H9 (cell line): ENCODE results near the gene SIDT2. TPM values are rescaled to one million over a fixed set of nuclear protein-coding genes. Genes with fewer than 3 reads are reported as not detected.

ENCODE experiments used
- DNase-seq: peaks from one replicate; pipeline ENCODE4 v3.0.0-alpha.2; 2017
- H2AFZ ChIP-seq: one replicate; pipeline ENCODE4 v1.6.1; 2013; ENCODE audit warnings: mild to moderate bottlenecking, low read length, control low read depth, moderate library complexity
- H2AK5ac ChIP-seq: 2 replicates; pipeline ENCODE4 v1.6.1; 2013; ENCODE audit warnings: low read length, control low read depth, mixed read lengths; ENCODE audit not compliant: insufficient read length
- H2BK120ac ChIP-seq: one replicate; pipeline ENCODE4 v1.6.1; 2013; ENCODE audit warnings: low read depth, mild to moderate bottlenecking, low read length, control low read depth, inconsistent platforms; ENCODE audit not compliant: poor library complexity, severe bottlenecking
- H2BK12ac ChIP-seq: 2 replicates; pipeline ENCODE4 v1.6.1; 2013; ENCODE audit warnings: low read length, control low read depth, mixed read lengths, low read depth; ENCODE audit not compliant: insufficient read length
- H2BK15ac ChIP-seq: 2 replicates; pipeline ENCODE4 v1.6.1; 2013; ENCODE audit warnings: low read depth, low read length, control low read depth
- H2BK20ac ChIP-seq: one replicate; pipeline ENCODE4 v1.6.1; 2013; ENCODE audit warnings: low read depth, mild to moderate bottlenecking, low read length, control low read depth, inconsistent platforms; ENCODE audit not compliant: poor library complexity, severe bottlenecking
- H2BK5ac ChIP-seq: 2 replicates; pipeline ENCODE4 v1.6.1; 2013; ENCODE audit warnings: low read length, control low read depth, mixed read lengths; ENCODE audit not compliant: insufficient read length
- H3K14ac ChIP-seq: 2 replicates; pipeline ENCODE4 v1.6.1; 2013; ENCODE audit warnings: low read length, control low read depth; ENCODE audit not compliant: insufficient read depth
- H3K18ac ChIP-seq: 2 replicates; pipeline ENCODE4 v1.6.1; 2013; ENCODE audit warnings: low read depth, mild to moderate bottlenecking, mixed read lengths, low read length, control low read depth; ENCODE audit not compliant: insufficient read length
- H3K23ac ChIP-seq: 2 replicates; pipeline ENCODE4 v1.6.1; 2013; ENCODE audit warnings: low read length, control low read depth, mixed read lengths, low read depth; ENCODE audit not compliant: insufficient read length
- H3K23me2 ChIP-seq: 2 replicates; pipeline ENCODE4 v1.6.1; 2013; ENCODE audit warnings: low read depth, mild to moderate bottlenecking, mixed read lengths, low read length, control low read depth; ENCODE audit not compliant: insufficient read length, poor library complexity, severe bottlenecking
- H3K27ac ChIP-seq: 2 replicates; pipeline ENCODE4 v1.5.1; 2013; ENCODE audit warnings: low read length, control low read depth, mixed read lengths, low read depth; ENCODE audit not compliant: insufficient read length
- H3K27me3 ChIP-seq: 2 replicates; pipeline ENCODE4 v1.6.1; 2013; ENCODE audit warnings: low read length, control low read depth, inconsistent platforms; ENCODE audit not compliant: insufficient read depth
- H3K4ac ChIP-seq: 2 replicates; pipeline ENCODE4 v1.6.1; 2013; ENCODE audit warnings: low read depth, mild to moderate bottlenecking, control low read depth, inconsistent platforms, low read length, moderate library complexity
- H3K4me1 ChIP-seq: 2 replicates; pipeline ENCODE4 v1.6.1; 2013; ENCODE audit warnings: low read length, control low read depth, inconsistent platforms; ENCODE audit not compliant: insufficient read depth
- H3K4me2 ChIP-seq: 2 replicates; pipeline ENCODE4 v1.6.1; 2013; ENCODE audit warnings: low read length, control low read depth, mixed read lengths; ENCODE audit not compliant: insufficient read length, insufficient read depth
- H3K56ac ChIP-seq: 2 replicates; pipeline ENCODE4 v1.6.1; 2013; ENCODE audit warnings: low read depth, mild to moderate bottlenecking, mixed read lengths, low read length, control low read depth; ENCODE audit not compliant: insufficient read length
- H3K79me1 ChIP-seq: 2 replicates; pipeline ENCODE4 v1.6.1; 2013; ENCODE audit warnings: low read depth, mild to moderate bottlenecking, moderate library complexity, low read length, control low read depth, inconsistent platforms; ENCODE audit not compliant: insufficient read depth, poor library complexity, severe bottlenecking
- H3K79me2 ChIP-seq: 2 replicates; pipeline ENCODE4 v1.6.1; 2013; ENCODE audit warnings: low read length, control low read depth, inconsistent platforms; ENCODE audit not compliant: insufficient read depth
- H3K9ac ChIP-seq: 2 replicates; pipeline ENCODE4 v1.6.1; 2013; ENCODE audit warnings: low read length, control low read depth, mixed read lengths; ENCODE audit not compliant: insufficient read length; ENCODE audit errors: extremely low read depth
- H3K9me3 ChIP-seq: one replicate; pipeline ENCODE4 v1.6.1; 2013; ENCODE audit warnings: low read depth, low read length, inconsistent platforms; ENCODE audit not compliant: control insufficient read depth
- H3T11ph ChIP-seq: one replicate; pipeline ENCODE4 v1.6.1; 2013; ENCODE audit warnings: mild to moderate bottlenecking, low read length, control low read depth, inconsistent platforms
- H4K20me1 ChIP-seq: one replicate; pipeline ENCODE4 v1.6.1; 2013; ENCODE audit not compliant: control insufficient read depth, insufficient read length, insufficient read depth
- H4K5ac ChIP-seq: 2 replicates; pipeline ENCODE4 v1.6.1; 2013; ENCODE audit warnings: low read depth, mild to moderate bottlenecking, mixed read lengths, low read length, control low read depth; ENCODE audit not compliant: insufficient read length
- H4K8ac ChIP-seq: replicated peaks from 2 replicates; pipeline ENCODE4 v1.6.1; 2013; ENCODE audit warnings: low read length, control low read depth, mixed read lengths, low read depth; ENCODE audit not compliant: insufficient read length
- H4K91ac ChIP-seq: 2 replicates; pipeline ENCODE4 v1.6.1; 2013; ENCODE audit warnings: low read depth, mild to moderate bottlenecking, moderate library complexity, mixed read lengths, low read length, control low read depth; ENCODE audit not compliant: insufficient read length
- H3K27ac Mint-ChIP-seq, 3 experiments: 2 replicates in 2 of 3; 3 replicates in 1 of 3; pipeline ENCODE4 v1.8.0; 2020 to 2021; ENCODE audit warnings: mixed read lengths in 3 of 3, mild to moderate bottlenecking in 1 of 3, moderate library complexity in 1 of 3
- H3K27me3 Mint-ChIP-seq: 2 replicates; pipeline ENCODE4 v1.8.0; 2021; ENCODE audit warnings: low read depth, mild to moderate bottlenecking, moderate library complexity, mixed read lengths
- H3K36me3 Mint-ChIP-seq, 3 experiments: 2 replicates in 2 of 3; 3 replicates in 1 of 3; pipeline ENCODE4 v1.8.0; 2020 to 2021; ENCODE audit warnings: low read depth in 3 of 3, mixed read lengths in 3 of 3; ENCODE audit not compliant: insufficient read depth in 1 of 3
- H3K4me1 Mint-ChIP-seq, 2 experiments: 2 replicates each; pipeline ENCODE4 v1.8.0; 2020; ENCODE audit warnings: mixed read lengths in 2 of 2
- H3K4me3 Mint-ChIP-seq, 2 experiments: 2 replicates in 1 of 2; 3 replicates in 1 of 2; pipeline ENCODE4 v1.8.0; 2020 to 2021; ENCODE audit warnings: mild to moderate bottlenecking in 2 of 2, mixed read lengths in 2 of 2, moderate library complexity in 1 of 2
- H3K9me3 Mint-ChIP-seq, 2 experiments: 2 replicates in 1 of 2; 3 replicates in 1 of 2; pipeline ENCODE4 v1.8.0; 2020; ENCODE audit warnings: mild to moderate bottlenecking in 2 of 2, mixed read lengths in 2 of 2, moderate library complexity in 1 of 2
- CTCF ChIP-seq: fragments of 200-600 bp; sonication (generic); conservative IDR thresholded peaks from 3 replicates; pipeline ENCODE4 v1.8.0; 2021; ENCODE audit warnings: antibody characterized with exemption, mild to moderate bottlenecking
- WGBS: extraction: QIAGEN DNeasy Blood & Tissue Kit; methylation state at CpG from one replicate; pipeline ENCODE4 v1.1.7; 2013; ENCODE audit warnings: missing lambda C conversion rate, low lambda C conversion rate, mixed read lengths; ENCODE audit not compliant: insufficient read length; ENCODE audit errors: extremely low coverage; 5-methylcytosine and 5-hydroxymethylcytosine counted together
- total RNA-seq: library from RNA; stranded (reverse); gene quantifications from 2 replicates; pipeline ENCODE4 v1.2.1, GENCODE V29; 2021

Gene SIDT2
- total RNA-seq, 1 experiment from 2014 or later = 18.3 TPM

- Histone ChIP-seq H3K14ac (no peak overlapping the region; the same call in 1 of the 2 replicates), H3K23me2 (no peaks in the 10 kb centered on the region), H2BK5ac (no peak overlapping the region), H4K20me1 (no peaks in the 10 kb centered on the region), H3K4me2 (no peak overlapping the region), H2BK12ac (no peak overlapping the region), H3K23ac (no peak overlapping the region), H4K8ac (no peak overlapping the region), H4K5ac (no peak overlapping the region), H3K9ac (no peak overlapping the region), H3K27me3 (no peaks in the 10 kb centered on the region), H2BK20ac (no peak overlapping the region), H2AK5ac (no peak overlapping the region), H4K91ac (no peak overlapping the region), H3K9me3 (no peaks in the 10 kb centered on the region), H3K56ac (no peak overlapping the region), H3K79me2 (no peaks in the 10 kb centered on the region), H2BK120ac (no peak overlapping the region), H2AFZ (no peak overlapping the region), H2BK15ac (no peak overlapping the region), H3K4me1 (no peaks in the 10 kb centered on the region), H3K18ac (no peak overlapping the region), H3K4ac (no peak overlapping the region), H3K27ac (no peak overlapping the region), H3K79me1 (no peaks in the 10 kb centered on the region), H3T11ph (no peak overlapping the region)
- H3K9me3 Mint-ChIP-seq = no peaks in the 10 kb centered on the region
- no peak overlapping the region for H3K27ac Mint-ChIP-seq
- peaks cover 9 to 67% (median 39%) of the 10 kb centered on the region in 3 experiments for H3K36me3 Mint-ChIP-seq
- no peaks in the 10 kb centered on the region for H3K27me3 Mint-ChIP-seq
- WGBS = no CpG with 5 or more reads among the region's 8 CpGs
- peaks cover 6 to 7% of the 10 kb centered on the region in 2 experiments for H3K4me1 Mint-ChIP-seq
- no peak overlapping the region for H3K4me3 Mint-ChIP-seq
- no peak for TF ChIP-seq CTCF
- no peak for DNase-seq
Observed at GRCh38 chr11:117219455-117219854, 40.9 kb downstream of the SIDT2 start.
